Activated naive CD8-positive, alpha-beta T cell treated with anti-CD3 and anti-CD28 coated beads, Interleukin-2, amount 50 U/mL, for 24 hours (primary cell): ENCODE data around the gene CORIN.

Experiments
- ATAC-seq: fragments of 150-1000 bp; cut with Tn5 transposase; one replicate; pipeline ENCODE4 v1.10.0; 2021
- DNase-seq: peaks from one replicate; pipeline ENCODE4 v3.0.0; 2021
- H3K27ac Mint-ChIP-seq: one replicate; pipeline ENCODE4 v1.8.0; 2021; ENCODE audit warnings: mild to moderate bottlenecking, mixed read lengths
- H3K27me3 Mint-ChIP-seq: one replicate; pipeline ENCODE4 v1.8.0; 2021; ENCODE audit warnings: mixed read lengths
- H3K36me3 Mint-ChIP-seq: one replicate; pipeline ENCODE4 v1.8.0; 2021; ENCODE audit warnings: low read depth, mixed read lengths
- H3K4me1 Mint-ChIP-seq: one replicate; pipeline ENCODE4 v1.8.0; 2021; ENCODE audit warnings: mixed read lengths
- H3K4me3 Mint-ChIP-seq: one replicate; pipeline ENCODE4 v1.8.0; 2021; ENCODE audit warnings: mild to moderate bottlenecking, moderate library complexity, mixed read lengths
- H3K9me3 Mint-ChIP-seq: one replicate; pipeline ENCODE4 v1.8.0; 2021; ENCODE audit warnings: mixed read lengths

CORIN gene

GRCh38 chr4:47817275-47817674, 20.6 kb downstream of the CORIN start:
- no peak overlapping the region for H3K4me3 Mint-ChIP-seq
- DNase-seq, result no peak
- ATAC-seq, result no peak
- H3K27me3 Mint-ChIP-seq, result peaks cover 4% of the 10 kb centered on the region
- H3K36me3 Mint-ChIP-seq, result no peaks in the 10 kb centered on the region
- no peak overlapping the region for H3K27ac Mint-ChIP-seq
- H3K4me1 Mint-ChIP-seq, result no peaks in the 10 kb centered on the region
- H3K9me3 Mint-ChIP-seq, result no peaks in the 10 kb centered on the region

- H3K4me3 Mint-ChIP-seq, result no peak overlapping the region
Measured at GRCh38 chr4:47816748-47817147, 21.1 kb downstream of the CORIN start.

DNA sequence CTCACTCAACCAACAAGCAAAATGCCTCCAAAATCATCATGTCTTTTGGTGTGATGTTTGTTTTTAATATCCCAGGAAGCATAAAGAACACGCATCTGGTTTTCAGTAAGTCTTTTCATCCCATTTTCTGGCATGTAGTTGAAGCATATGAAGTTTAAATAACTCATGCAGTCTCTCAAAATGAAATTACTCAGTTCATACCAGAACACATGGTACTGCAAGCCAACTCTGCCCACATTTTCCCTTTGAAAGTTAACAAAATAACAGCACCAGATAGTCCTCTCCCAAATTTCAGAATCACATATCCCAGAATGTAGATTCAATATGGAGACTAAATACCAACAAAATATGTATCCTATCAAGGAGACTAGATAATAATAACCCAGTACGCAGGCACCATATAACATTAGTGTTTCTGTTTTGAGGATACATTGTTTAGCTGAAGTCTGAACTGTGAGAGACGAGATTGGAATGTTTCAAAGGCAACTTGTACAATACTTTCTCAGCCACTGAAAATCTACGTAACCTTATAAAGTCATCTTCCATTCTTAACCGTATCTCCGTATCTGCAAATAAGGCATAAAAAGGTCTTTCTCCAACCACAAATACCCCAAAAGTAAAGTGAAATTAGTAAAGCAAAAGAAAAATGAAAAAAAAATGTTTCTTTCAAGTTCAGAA, 23.1 kb downstream of the CORIN start:
- H3K4me3 Mint-ChIP-seq, result no peak overlapping the region
- H3K9me3 Mint-ChIP-seq, result no peaks in the 10 kb centered on the region
- ATAC-seq, result no peak
- peaks cover 8% of the 10 kb centered on the region for H3K27me3 Mint-ChIP-seq
- no peaks in the 10 kb centered on the region for H3K36me3 Mint-ChIP-seq
- H3K27ac Mint-ChIP-seq, result no peak overlapping the region
- H3K4me1 Mint-ChIP-seq, result no peaks in the 10 kb centered on the region
- no peak for DNase-seq

More at GRCh38 chr4:47816748-47817147, 21.1 kb downstream of the CORIN start:
- Mint-ChIP-seq H3K27ac (no peak overlapping the region), H3K27me3 (peaks cover 4% of the 10 kb centered on the region), H3K36me3 (no peaks in the 10 kb centered on the region), H3K9me3 (no peaks in the 10 kb centered on the region), H3K4me1 (no peaks in the 10 kb centered on the region)
- no peak for DNase-seq
- no peak for ATAC-seq

DNA sequence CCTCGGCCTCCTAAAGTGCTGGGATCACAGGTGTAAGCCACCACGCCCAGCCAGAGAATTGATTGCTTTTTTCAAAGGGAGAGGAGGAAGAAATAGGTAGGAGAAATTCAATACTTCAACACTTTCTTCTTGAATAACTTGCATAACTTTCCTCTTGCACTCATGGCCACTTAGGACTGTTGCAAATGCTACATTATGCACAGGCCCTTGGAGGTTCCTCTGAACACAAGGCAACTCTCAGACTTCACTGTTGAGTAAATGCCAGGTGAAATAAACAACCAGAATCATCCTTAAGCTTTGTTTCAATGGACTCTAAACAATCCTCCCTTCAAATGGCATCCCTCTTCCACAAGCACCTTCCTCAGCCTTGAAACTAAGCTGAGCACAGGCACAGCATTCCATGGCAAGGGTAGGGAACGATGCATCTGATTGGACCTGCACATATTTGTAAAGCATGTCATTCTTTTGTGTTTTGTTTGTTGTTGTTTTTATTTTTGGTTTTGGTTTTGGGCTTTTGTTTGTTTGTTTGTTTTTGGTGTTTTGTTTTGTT, 28.1 kb downstream of the CORIN start:
- Mint-ChIP-seq H3K27ac (no peak overlapping the region), H3K27me3 (peaks cover 11% of the 10 kb centered on the region)
- ATAC-seq, result no peak

DNA sequence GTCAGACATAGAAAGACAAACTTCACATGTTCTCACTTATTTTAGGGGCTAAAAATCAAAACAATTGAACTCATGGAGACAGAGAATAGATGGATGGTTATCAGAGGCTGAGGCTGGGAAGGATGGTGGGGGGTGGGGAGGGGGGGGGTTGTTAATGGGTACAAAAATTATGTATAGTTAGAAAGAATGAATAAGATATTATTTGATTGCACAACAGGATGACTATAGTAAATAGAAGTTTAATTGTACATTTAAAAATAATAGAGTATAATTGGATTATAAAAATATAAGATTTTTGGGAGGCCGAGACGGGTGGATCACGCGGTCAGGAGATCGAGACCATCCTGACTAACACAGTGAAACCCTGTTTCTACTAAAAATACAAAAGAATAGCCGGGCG, 33.3 kb downstream of the CORIN start:
- DNase-seq, result no peak
- H3K4me1 Mint-ChIP-seq, result no peaks in the 10 kb centered on the region
- peaks cover 3% of the 10 kb centered on the region for H3K27me3 Mint-ChIP-seq
- H3K36me3 Mint-ChIP-seq, result no peaks in the 10 kb centered on the region
- no peak overlapping the region for H3K27ac Mint-ChIP-seq
- H3K4me3 Mint-ChIP-seq, result no peak overlapping the region
- ATAC-seq, result no peak
- H3K9me3 Mint-ChIP-seq, result no peaks in the 10 kb centered on the region

More for the DNA sequence above, 28.1 kb downstream of the CORIN start:
- no peak for DNase-seq
- H3K36me3 Mint-ChIP-seq, result no peaks in the 10 kb centered on the region
- H3K4me3 Mint-ChIP-seq, result no peak overlapping the region
- no peaks in the 10 kb centered on the region for H3K4me1 Mint-ChIP-seq
- H3K9me3 Mint-ChIP-seq, result no peaks in the 10 kb centered on the region

GRCh38 chr4:47801481-47802002, 36.3 kb downstream of the CORIN start:
- H3K4me1 Mint-ChIP-seq, result no peaks in the 10 kb centered on the region
- no peaks in the 10 kb centered on the region for H3K36me3 Mint-ChIP-seq
- H3K27me3 Mint-ChIP-seq, result peaks cover 3% of the 10 kb centered on the region
- no peaks in the 10 kb centered on the region for H3K9me3 Mint-ChIP-seq
- H3K27ac Mint-ChIP-seq, result no peak overlapping the region
- no peak for ATAC-seq
- H3K4me3 Mint-ChIP-seq, result no peak overlapping the region
- no peak for DNase-seq

DNA sequence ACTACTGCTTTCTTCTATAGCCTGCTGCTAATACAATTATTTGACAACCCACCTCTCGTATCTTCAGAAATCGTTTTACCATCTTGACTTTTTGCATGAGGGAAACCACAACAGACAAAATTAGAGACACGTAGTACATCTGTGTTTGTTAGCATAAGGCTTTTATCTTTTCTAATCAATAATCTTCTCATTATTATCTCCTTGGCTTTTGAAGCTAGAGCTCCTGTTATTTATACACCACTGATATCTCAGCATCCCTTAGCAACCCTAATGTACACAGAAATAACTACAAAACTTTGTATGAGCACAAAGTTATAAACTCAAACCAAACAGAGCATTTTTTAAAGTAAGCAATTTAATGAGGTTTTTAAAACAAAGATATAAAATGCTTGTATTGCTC, 39.7 kb downstream of the CORIN start:
- no peaks in the 10 kb centered on the region for H3K27me3 Mint-ChIP-seq

DNA sequence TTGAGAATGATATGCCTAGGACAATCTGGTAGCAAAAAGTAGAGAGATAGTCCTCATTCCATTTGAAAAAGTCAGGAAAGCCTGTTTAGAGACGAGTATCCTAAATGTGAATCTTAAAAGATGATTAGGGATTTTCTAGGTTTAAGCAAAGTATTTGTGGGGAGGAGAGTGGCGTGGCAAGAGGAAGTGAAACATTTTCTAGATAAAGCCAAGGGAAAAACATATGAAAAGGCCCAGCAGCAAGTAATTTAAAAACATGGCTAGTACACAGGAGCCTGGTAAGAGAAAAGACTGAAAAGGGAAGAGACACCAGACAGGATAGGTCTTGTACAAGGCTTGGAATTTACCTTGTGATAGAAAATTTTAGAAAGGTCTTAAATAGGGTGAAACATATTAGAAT, 45.9 kb downstream of the CORIN start:
- H3K36me3 Mint-ChIP-seq, result no peaks in the 10 kb centered on the region
- ATAC-seq (no peak), DNase-seq (no peak)
- H3K4me1 Mint-ChIP-seq, result no peaks in the 10 kb centered on the region
- no peaks in the 10 kb centered on the region for H3K9me3 Mint-ChIP-seq
- H3K27ac Mint-ChIP-seq, result no peak overlapping the region
- H3K4me3 Mint-ChIP-seq, result no peak overlapping the region
- H3K27me3 Mint-ChIP-seq, result no peaks in the 10 kb centered on the region

More for the DNA sequence above, 39.7 kb downstream of the CORIN start:
- H3K4me3 Mint-ChIP-seq, result no peak overlapping the region
- H3K4me1 Mint-ChIP-seq, result no peaks in the 10 kb centered on the region
- ATAC-seq (no peak), DNase-seq (no peak)
- no peaks in the 10 kb centered on the region for H3K36me3 Mint-ChIP-seq
- no peak overlapping the region for H3K27ac Mint-ChIP-seq
- H3K9me3 Mint-ChIP-seq, result no peaks in the 10 kb centered on the region

DNA sequence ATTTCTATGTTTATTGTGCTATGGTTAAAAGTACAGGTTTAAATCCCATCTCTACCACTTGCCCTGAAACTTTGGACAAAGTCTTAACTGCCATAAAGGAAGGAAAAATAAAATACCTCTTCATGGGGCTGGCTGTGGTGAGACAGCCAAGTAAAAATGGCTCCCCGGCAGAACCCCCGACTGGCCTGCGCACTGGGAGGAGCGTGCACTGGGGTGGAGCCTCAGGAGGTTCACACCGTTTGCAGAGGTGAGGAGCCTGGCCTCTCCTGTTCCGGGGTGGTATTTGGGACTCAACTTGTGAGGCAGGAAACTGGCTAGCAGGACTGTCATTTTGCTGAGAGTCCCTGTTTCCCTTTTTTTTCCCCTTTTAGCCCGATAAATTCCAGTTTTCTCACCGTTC, 47.8 kb downstream of the CORIN start:
- Mint-ChIP-seq H3K27me3 (peaks cover 2% of the 10 kb centered on the region), H3K9me3 (no peaks in the 10 kb centered on the region), H3K36me3 (no peaks in the 10 kb centered on the region), H3K27ac (no peak overlapping the region), H3K4me1 (no peaks in the 10 kb centered on the region), H3K4me3 (no peak overlapping the region)
- DNase-seq (no peak), ATAC-seq (no peak)

DNA sequence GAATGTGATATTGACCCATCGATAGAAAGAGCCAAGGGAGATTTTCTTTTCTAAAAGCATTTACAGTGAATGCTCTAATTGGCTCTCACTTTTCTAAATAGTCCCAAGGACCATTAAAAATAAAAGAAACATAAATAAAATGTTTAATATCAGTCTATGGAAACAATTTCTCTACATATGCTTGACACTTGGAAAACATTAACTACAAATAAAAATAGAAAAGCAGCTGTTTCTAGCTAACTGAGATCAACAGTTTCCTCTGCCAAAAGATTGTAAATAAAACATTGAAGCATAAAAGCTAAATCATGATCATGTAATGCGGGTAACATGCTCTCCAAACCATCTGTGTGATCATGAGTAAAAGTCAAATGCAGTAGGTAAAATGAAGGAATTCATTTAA, 49.7 kb downstream of the CORIN start:
- ATAC-seq, result no peak
- Mint-ChIP-seq H3K4me1 (no peaks in the 10 kb centered on the region), H3K27ac (no peak overlapping the region), H3K27me3 (peaks cover 2% of the 10 kb centered on the region), H3K36me3 (no peaks in the 10 kb centered on the region), H3K4me3 (no peak overlapping the region), H3K9me3 (no peaks in the 10 kb centered on the region)
- no peak for DNase-seq

- H3K9me3 Mint-ChIP-seq, result no peaks in the 10 kb centered on the region
- H3K4me3 Mint-ChIP-seq, result no peak overlapping the region
- ATAC-seq (no peak), DNase-seq (no peak)
- no peak overlapping the region for H3K27ac Mint-ChIP-seq
- H3K4me1 Mint-ChIP-seq, result no peaks in the 10 kb centered on the region
- no peaks in the 10 kb centered on the region for H3K36me3 Mint-ChIP-seq
- peaks cover 4% of the 10 kb centered on the region for H3K27me3 Mint-ChIP-seq
Measured at GRCh38 chr4:47786958-47787370, 50.9 kb downstream of the CORIN start.

GRCh38 chr4:47785153-47785552, 52.7 kb downstream of the CORIN start:
- ATAC-seq (no peak), DNase-seq (no peak)
- H3K27me3 Mint-ChIP-seq, result peaks cover 6% of the 10 kb centered on the region
- no peaks in the 10 kb centered on the region for H3K9me3 Mint-ChIP-seq
- H3K4me3 Mint-ChIP-seq, result no peak overlapping the region
- H3K27ac Mint-ChIP-seq, result no peak overlapping the region
- H3K4me1 Mint-ChIP-seq, result no peaks in the 10 kb centered on the region
- H3K36me3 Mint-ChIP-seq, result no peaks in the 10 kb centered on the region

- Mint-ChIP-seq H3K9me3 (no peaks in the 10 kb centered on the region), H3K27me3 (peaks cover 9% of the 10 kb centered on the region), H3K27ac (no peak overlapping the region), H3K4me1 (no peaks in the 10 kb centered on the region), H3K4me3 (no peak overlapping the region), H3K36me3 (no peaks in the 10 kb centered on the region)
- DNase-seq (no peak), ATAC-seq (no peak)
Measured at GRCh38 chr4:47784222-47784621, 53.6 kb downstream of the CORIN start.

GRCh38 chr4:47776353-47776752, 61.5 kb downstream of the CORIN start:
- no peak overlapping the region for H3K27ac Mint-ChIP-seq

DNA sequence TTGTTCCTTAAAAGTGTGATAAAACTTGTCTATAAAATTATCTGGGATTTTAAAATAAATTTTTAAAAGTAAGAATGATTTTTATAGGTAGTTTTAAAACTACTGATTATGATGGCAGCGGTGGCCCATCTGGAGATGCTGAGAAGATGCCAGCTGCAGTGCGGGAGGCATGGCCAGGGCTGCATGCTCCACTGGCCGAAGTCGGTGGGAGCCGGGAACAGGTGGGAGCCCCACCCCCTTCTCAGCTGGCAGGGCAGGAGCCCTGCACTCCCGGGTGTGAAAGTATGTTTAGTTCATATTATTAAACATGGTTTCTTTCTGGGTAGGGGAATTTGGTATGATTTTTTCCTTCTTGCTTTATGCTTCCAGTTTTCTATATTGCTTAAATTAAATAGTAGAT, 63.8 kb downstream of the CORIN start:
- no peaks in the 10 kb centered on the region for H3K9me3 Mint-ChIP-seq
- no peaks in the 10 kb centered on the region for H3K36me3 Mint-ChIP-seq
- no peak overlapping the region for H3K4me3 Mint-ChIP-seq
- DNase-seq (no peak), ATAC-seq (no peak)
- no peak overlapping the region for H3K27ac Mint-ChIP-seq
- H3K27me3 Mint-ChIP-seq, result peaks cover 3% of the 10 kb centered on the region
- H3K4me1 Mint-ChIP-seq, result no peaks in the 10 kb centered on the region

More at GRCh38 chr4:47776353-47776752, 61.5 kb downstream of the CORIN start:
- H3K4me3 Mint-ChIP-seq, result no peak overlapping the region
- H3K4me1 Mint-ChIP-seq, result no peaks in the 10 kb centered on the region
- DNase-seq (no peak), ATAC-seq (no peak)
- peaks cover 9% of the 10 kb centered on the region for H3K27me3 Mint-ChIP-seq
- no peaks in the 10 kb centered on the region for H3K36me3 Mint-ChIP-seq
- H3K9me3 Mint-ChIP-seq, result no peaks in the 10 kb centered on the region
